Activated T-helper 1 cell treated with anti-CD3 and anti-CD28 coated beads, Interleukin-12 subunit alpha, Interleukin-12 subunit beta, Interleukin-2, Interleukin-4 antibody, amounts not matched to agents 30 ng/mL and 10 ng/mL and 1 ng/mL, durations not matched to agents 14 hours and 24 hours and 36 hours (primary cell): ENCODE results near the gene CLIC3. TPM values are rescaled to one million over a fixed set of nuclear protein-coding genes. Genes with fewer than 3 reads are reported as not detected.

Experiments
- DNase-seq: peaks from one replicate; pipeline ENCODE4 v3.0.0; 2021; ENCODE audit warnings: low spot score
- H3K27ac Mint-ChIP-seq: one replicate; pipeline ENCODE4 v1.8.0; 2021; ENCODE audit warnings: mild to moderate bottlenecking, mixed read lengths
- H3K27me3 Mint-ChIP-seq: one replicate; pipeline ENCODE4 v1.8.0; 2022; ENCODE audit warnings: mild to moderate bottlenecking, moderate library complexity, mixed read lengths; ENCODE audit not compliant: insufficient read depth
- H3K36me3 Mint-ChIP-seq: one replicate; pipeline ENCODE4 v1.8.0; 2021; ENCODE audit warnings: low read depth, mixed read lengths
- H3K4me1 Mint-ChIP-seq: one replicate; pipeline ENCODE4 v1.8.0; 2021; ENCODE audit warnings: low read depth, mixed read lengths
- H3K4me3 Mint-ChIP-seq: one replicate; pipeline ENCODE4 v1.8.0; 2021; ENCODE audit warnings: mild to moderate bottlenecking, moderate library complexity, mixed read lengths
- H3K9me3 Mint-ChIP-seq: one replicate; pipeline ENCODE4 v1.8.0; 2021; ENCODE audit warnings: mixed read lengths
- intact Hi-C: fragments of 100-400 bp; cut with micrococcal nuclease; formaldehyde crosslinking; loops from one replicate; pipeline ENCODE4 v1.15.1; 2024
- total RNA-seq: library from RNA; stranded (reverse); gene quantifications from 2 replicates; pipeline ENCODE4 v1.2.3, GENCODE V29; 2022

Gene CLIC3
- total RNA-seq, 1 donor from 2014 or later, result not detected

DNA sequence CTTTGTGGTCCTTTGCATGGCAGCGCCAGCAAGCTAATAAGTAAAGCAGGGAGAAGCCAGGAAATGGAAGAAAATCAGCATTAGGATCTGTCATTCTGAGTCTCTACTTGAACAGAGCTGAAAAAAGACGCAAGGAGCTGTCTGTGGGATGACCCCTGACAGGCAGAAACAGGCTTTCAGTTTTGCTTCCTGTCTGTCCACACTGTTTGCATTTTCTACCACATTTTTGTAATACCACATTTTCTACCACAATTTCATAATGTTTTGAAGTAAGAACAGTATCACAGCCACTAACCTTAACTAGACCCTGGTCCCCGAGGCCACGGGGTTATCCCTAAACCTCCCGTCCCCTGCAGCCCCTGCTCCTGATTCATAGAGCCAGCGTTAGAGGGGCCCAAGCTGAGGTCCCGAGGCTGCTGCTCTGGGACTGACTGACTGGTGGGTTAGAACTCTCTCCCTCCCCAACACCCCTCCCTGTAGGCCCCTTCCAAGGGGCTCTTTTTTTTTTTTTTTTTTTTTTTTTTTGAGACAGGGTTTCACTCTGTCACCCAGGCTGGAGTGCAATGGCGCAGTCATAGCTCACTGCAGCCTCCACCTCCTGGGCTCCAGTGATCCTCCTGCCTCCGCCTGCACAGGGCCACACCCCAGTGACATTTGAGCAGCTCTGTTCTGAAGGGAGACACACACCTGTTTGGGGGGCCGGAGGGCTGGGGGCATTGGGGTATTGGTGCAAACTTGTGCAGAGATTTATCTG, 4.0 kb upstream of the CLIC3 start:
- DNase-seq, result peak; percentile 22
- Mint-ChIP-seq H3K4me3 (peak overlapping the region; percentile 32), H3K27me3 (peaks cover 13% of the 10 kb centered on the region), H3K4me1 (peaks cover 26% of the 10 kb centered on the region), H3K27ac (peak overlapping the region; percentile 72), H3K9me3 (no peaks in the 10 kb centered on the region), H3K36me3 (no peaks in the 10 kb centered on the region)
- intact Hi-C loops, result loop anchor here (1.0 to 2.0 kb wide), 3 partner anchors 34 to 210 kb away; partner anchors contain the start of gene TMEM141

- Mint-ChIP-seq H3K36me3 (no peaks in the 10 kb centered on the region), H3K27ac (peak overlapping the region; percentile 85), H3K4me3 (peak overlapping the region; percentile 55), H3K4me1 (peaks cover 34% of the 10 kb centered on the region), H3K9me3 (no peaks in the 10 kb centered on the region), H3K27me3 (peaks cover 10% of the 10 kb centered on the region)
- intact Hi-C loops, result no loop called here
- DNase-seq, result peak; percentile 28
Measured at GRCh38 chr9:136997830-136998234, 1.5 kb upstream of the CLIC3 start.

GRCh38 chr9:136997371-136997770, 1.0 kb upstream of the CLIC3 start:
- Mint-ChIP-seq H3K27ac (peak overlapping the region; percentile 85), H3K36me3 (no peaks in the 10 kb centered on the region), H3K27me3 (peaks cover 10% of the 10 kb centered on the region), H3K4me1 (peaks cover 34% of the 10 kb centered on the region), H3K4me3 (peak overlapping the region; percentile 55), H3K9me3 (no peaks in the 10 kb centered on the region)
- intact Hi-C loops, result no loop called here
- DNase-seq, result no peak

GRCh38 chr9:136995772-136996311, 526 bp downstream of the CLIC3 start:
- H3K9me3 Mint-ChIP-seq, result no peaks in the 10 kb centered on the region
- DNase-seq, result no peak
- H3K27ac Mint-ChIP-seq, result no peak overlapping the region
- H3K27me3 Mint-ChIP-seq, result peaks cover 11% of the 10 kb centered on the region
- H3K4me3 Mint-ChIP-seq, result peak overlapping the region; percentile 30
- peaks cover 42% of the 10 kb centered on the region for H3K4me1 Mint-ChIP-seq
- intact Hi-C loops, result no loop called here
- no peaks in the 10 kb centered on the region for H3K36me3 Mint-ChIP-seq

DNA sequence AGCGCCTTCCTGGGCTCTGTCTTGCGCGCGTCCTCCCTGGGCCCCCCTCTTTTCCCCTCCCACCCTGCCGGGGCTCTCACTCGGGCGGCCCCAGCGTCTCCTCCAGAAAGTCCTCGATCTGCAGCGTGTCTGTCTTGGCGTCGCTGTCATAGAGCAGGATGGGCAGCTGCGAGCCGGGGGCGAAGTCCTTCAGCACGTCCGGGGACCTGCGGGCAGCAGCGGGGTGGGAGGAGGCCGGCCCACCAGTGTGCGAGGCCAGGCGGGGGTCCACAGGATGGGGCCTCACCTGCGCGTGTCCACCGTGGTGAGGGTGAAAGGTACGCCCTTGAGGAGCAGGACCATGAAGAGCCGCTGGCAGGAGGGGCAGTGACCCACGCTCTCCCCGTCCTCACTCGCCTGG, 1.0 kb downstream of the CLIC3 start:
- H3K4me1 Mint-ChIP-seq, result peaks cover 41% of the 10 kb centered on the region

DNA sequence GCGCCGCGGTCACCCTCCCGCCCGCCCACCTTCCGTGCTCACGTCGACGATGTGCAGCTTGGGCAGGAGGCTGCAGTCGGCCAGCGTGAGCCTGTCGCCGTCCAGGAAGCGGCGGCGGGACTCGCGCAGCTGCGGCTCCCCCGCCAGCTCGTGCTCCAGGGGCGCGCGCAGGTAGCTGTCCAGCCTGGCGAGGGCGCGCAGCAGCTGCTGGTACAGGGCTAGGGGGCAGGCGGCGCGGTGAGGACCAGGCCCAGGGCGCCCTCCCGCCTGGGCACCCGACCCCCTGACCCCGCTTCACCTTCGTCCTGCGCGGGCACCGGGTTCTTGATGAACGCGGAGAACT, 1.5 kb downstream of the CLIC3 start:
- H3K4me3 Mint-ChIP-seq, result no peak overlapping the region
- no peak overlapping the region for H3K27ac Mint-ChIP-seq
- peaks cover 17% of the 10 kb centered on the region for H3K27me3 Mint-ChIP-seq
- DNase-seq, result no peak
- peaks cover 36% of the 10 kb centered on the region for H3K4me1 Mint-ChIP-seq
- no peaks in the 10 kb centered on the region for H3K9me3 Mint-ChIP-seq
- no peaks in the 10 kb centered on the region for H3K36me3 Mint-ChIP-seq
- intact Hi-C loops, result loop anchor here (5.0 kb wide), 1 partner anchor 93 kb away; no protein-coding TSS in a partner anchor

More for the DNA sequence above, 1.0 kb downstream of the CLIC3 start:
- intact Hi-C loops, result no loop called here
- Mint-ChIP-seq H3K9me3 (no peaks in the 10 kb centered on the region), H3K27ac (no peak overlapping the region), H3K27me3 (peaks cover 13% of the 10 kb centered on the region), H3K36me3 (no peaks in the 10 kb centered on the region), H3K4me3 (no peak overlapping the region)
- no peak for DNase-seq

GRCh38 chr9:136994180-136994887, 2.0 kb downstream of the CLIC3 start:
- no peak for DNase-seq
- intact Hi-C loops, result loop anchor here (5.0 kb wide), 1 partner anchor 92 kb away; no protein-coding TSS in a partner anchor
- no peaks in the 10 kb centered on the region for H3K9me3 Mint-ChIP-seq
- H3K36me3 Mint-ChIP-seq, result no peaks in the 10 kb centered on the region
- peaks cover 22% of the 10 kb centered on the region for H3K27me3 Mint-ChIP-seq
- H3K4me3 Mint-ChIP-seq, result peak overlapping the region; percentile 87
- H3K27ac Mint-ChIP-seq, result no peak overlapping the region
- H3K4me1 Mint-ChIP-seq, result peaks cover 35% of the 10 kb centered on the region

- Mint-ChIP-seq H3K4me3 (peak overlapping the region; percentile 87), H3K4me1 (peaks cover 30% of the 10 kb centered on the region), H3K36me3 (no peaks in the 10 kb centered on the region), H3K9me3 (no peaks in the 10 kb centered on the region), H3K27me3 (peaks cover 24% of the 10 kb centered on the region), H3K27ac (peak overlapping the region; percentile 83)
- no peak for DNase-seq
- intact Hi-C loops, result loop anchor here (1.0 to 5.0 kb wide), 13 partner anchors 15 to 466 kb away; partner anchors contain the start of genes AJM1, FBXW5, NSMF and RABL6
Measured at GRCh38 chr9:136992819-136993369, 3.5 kb downstream of the CLIC3 start.

DNA sequence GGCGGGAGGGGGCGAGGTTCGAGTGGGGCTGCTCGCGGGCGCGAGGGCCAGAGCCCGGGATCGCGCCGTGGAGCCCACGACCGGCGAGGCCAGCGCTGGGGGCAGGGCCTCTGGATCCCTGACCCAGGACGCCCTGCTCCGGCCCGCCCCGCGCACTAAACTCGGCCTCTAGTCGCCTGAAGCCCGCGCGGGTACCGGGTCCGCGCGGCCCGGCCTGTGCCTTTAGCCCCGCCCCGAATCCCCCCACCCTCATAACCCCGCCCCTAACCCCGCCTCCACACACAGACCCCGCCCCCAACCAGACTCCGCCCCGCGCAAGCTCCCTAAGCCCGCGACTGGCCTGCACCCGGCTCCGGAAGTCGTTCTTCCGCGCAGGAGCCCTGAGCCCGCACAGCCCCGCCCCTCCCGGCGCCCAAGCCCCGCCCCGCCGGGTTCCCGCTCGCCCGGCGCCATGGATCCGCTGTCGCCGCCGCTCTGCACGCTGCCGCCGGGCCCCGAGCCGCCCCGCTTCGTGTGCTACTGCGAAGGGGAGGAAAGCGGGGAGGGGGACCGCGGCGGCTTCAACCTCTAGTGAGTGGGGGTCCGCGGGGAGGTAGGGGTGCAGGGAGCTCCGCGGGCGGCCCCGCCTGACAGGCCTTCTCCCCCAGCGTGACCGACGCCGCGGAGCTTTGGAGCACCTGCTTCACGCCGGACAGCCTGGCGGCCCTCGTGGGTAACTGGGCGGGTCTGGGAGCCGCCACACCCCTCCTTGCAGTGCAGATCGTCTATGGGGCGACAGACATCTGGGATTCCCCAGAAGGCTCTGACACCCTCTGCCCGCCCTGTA, 4.2 kb downstream of the CLIC3 start, which contains the start of gene PAXX:
Gene PAXX, plus strand, starts transcription at position 430 of the 826 bp plus-strand sequence. Its CDS starts 22 bp downstream, at position 452.
- intact Hi-C loops, result loop anchor here (1.0 to 5.0 kb wide), 13 partner anchors 14 to 467 kb away; partner anchors contain the start of genes AJM1, FBXW5, NSMF and RABL6
- Mint-ChIP-seq H3K27me3 (peaks cover 26% of the 10 kb centered on the region), H3K4me3 (peak within 1 kb of the TSS; percentile 87), H3K9me3 (no peaks in the 10 kb centered on the region), H3K27ac (peak within 1 kb of the TSS; percentile 84), H3K36me3 (no peaks in the 10 kb centered on the region), H3K4me1 (peaks cover 24% of the 10 kb centered on the region)
- DNase-seq, result peak; percentile 93

DNA sequence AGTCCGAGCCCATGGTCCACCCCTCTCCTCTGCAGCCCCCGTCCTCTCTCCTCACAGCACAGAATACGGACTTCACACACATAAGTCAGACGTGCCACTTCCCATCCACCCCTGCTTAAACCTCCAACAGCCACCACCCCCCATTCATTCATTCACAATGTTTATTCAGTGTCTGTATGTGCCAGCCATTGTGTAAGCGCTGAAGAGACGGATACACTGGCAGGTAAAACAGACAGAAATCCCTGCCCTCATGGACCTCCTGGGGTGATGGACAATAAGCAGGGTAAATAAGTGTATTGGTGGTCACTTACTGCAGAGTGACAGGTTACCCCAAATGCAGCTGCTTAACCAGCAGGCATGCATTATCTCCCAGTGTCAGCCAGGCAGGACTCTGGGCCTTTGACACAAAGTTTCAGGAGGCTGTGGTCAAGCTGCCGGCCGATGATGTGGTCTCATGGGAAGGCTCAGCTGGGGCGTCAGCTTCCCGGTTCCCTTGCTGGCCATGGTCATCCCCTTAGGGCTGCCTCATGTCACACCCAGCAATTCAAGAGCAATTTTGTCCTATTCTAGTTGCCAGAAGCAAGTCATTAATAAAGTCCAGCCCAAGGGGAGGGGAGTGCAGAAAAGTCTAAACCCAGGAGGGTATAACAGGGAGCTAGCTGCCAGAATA, 6.0 kb downstream of the CLIC3 start:
- no peak for DNase-seq
- Mint-ChIP-seq H3K4me1 (peaks cover 20% of the 10 kb centered on the region), H3K27me3 (peaks cover 34% of the 10 kb centered on the region), H3K27ac (peak overlapping the region; percentile 57), H3K9me3 (no peaks in the 10 kb centered on the region), H3K4me3 (peak overlapping the region; percentile 42), H3K36me3 (no peaks in the 10 kb centered on the region)
- intact Hi-C loops, result loop anchor here (5.0 kb wide), 1 partner anchor 88 kb away; no protein-coding TSS in a partner anchor

- intact Hi-C loops, result no loop called here
- Mint-ChIP-seq H3K27me3 (peaks cover 42% of the 10 kb centered on the region), H3K36me3 (no peaks in the 10 kb centered on the region), H3K27ac (no peak overlapping the region), H3K4me3 (no peak overlapping the region), H3K9me3 (no peaks in the 10 kb centered on the region), H3K4me1 (peaks cover 20% of the 10 kb centered on the region)
- DNase-seq, result no peak
Measured at GRCh38 chr9:136988872-136989271, 7.5 kb downstream of the CLIC3 start.
